Mesodermal cell (in vitro differentiated cells): ENCODE measurements around the gene LPAR3.

Source experiments
- H3K27ac ChIP-seq: 2 replicates; pipeline ENCODE4 v1.7.0; 2013; ENCODE audit warnings: mild to moderate bottlenecking, low read depth, low read length, moderate library complexity; ENCODE audit not compliant: severe bottlenecking
- H3K36me3 ChIP-seq: 2 replicates; pipeline ENCODE4 v1.7.1; 2013; ENCODE audit warnings: mild to moderate bottlenecking, low read length, moderate library complexity; ENCODE audit not compliant: control insufficient read depth, insufficient read depth
- H3K4me1 ChIP-seq: one replicate; pipeline ENCODE4 v1.7.1; 2013; ENCODE audit warnings: mild to moderate bottlenecking, low read length; ENCODE audit not compliant: insufficient read depth, control insufficient read depth, poor library complexity, severe bottlenecking
- H3K4me3 ChIP-seq: 2 replicates; pipeline ENCODE4 v1.7.0; 2013; ENCODE audit warnings: low read length, control low read depth, mild to moderate bottlenecking; ENCODE audit not compliant: insufficient read depth, poor library complexity, severe bottlenecking; ENCODE audit errors: extremely low read depth
- H3K9me3 ChIP-seq: 2 replicates; pipeline ENCODE4 v1.7.1; 2013; ENCODE audit warnings: mild to moderate bottlenecking, low read length, moderate library complexity; ENCODE audit not compliant: control insufficient read depth
- WGBS, 2 experiments: methylation state at CpG; one replicate each; pipeline ENCODE4 v1.1.5; 2013; ENCODE audit warnings: missing lambda C conversion rate in 2 of 2; ENCODE audit not compliant: insufficient coverage in 2 of 2; 5-methylcytosine and 5-hydroxymethylcytosine counted together

The LPAR3 gene

GRCh38 chr1:84876353-84876752 lies 16.7 kb downstream of the LPAR3 start:
- H3K4me3 ChIP-seq = no peak overlapping the region
- peaks cover 3% of the 10 kb centered on the region for H3K4me1 ChIP-seq
- H3K36me3 ChIP-seq = no peaks in the 10 kb centered on the region
- H3K9me3 ChIP-seq = no peaks in the 10 kb centered on the region
- whole genome bisulfite sequencing, 2 experiments = 71 to 90% methylated on average over 2 of the region's 5 CpGs
- no peak overlapping the region for H3K27ac ChIP-seq

- Histone ChIP-seq H3K9me3 (no peaks in the 10 kb centered on the region), H3K4me1 (no peaks in the 10 kb centered on the region), H3K4me3 (no peak overlapping the region), H3K36me3 (no peaks in the 10 kb centered on the region), H3K27ac (no peak overlapping the region)
- 80% methylated on average over 1 of the region's 2 CpGs; no CpG with 5 or more reads in 1 of the 2 experiments for WGBS, 2 experiments
Observed at GRCh38 chr1:84873366-84873765, 19.6 kb downstream of the LPAR3 start.

GRCh38 chr1:84872696-84873355 lies 20.2 kb downstream of the LPAR3 start:
- WGBS, 2 experiments = 100% methylated on average over 3 to 4 of the region's 9 CpGs
- H3K4me3 ChIP-seq = no peak overlapping the region
- H3K9me3 ChIP-seq = no peaks in the 10 kb centered on the region
- no peaks in the 10 kb centered on the region for H3K4me1 ChIP-seq
- no peaks in the 10 kb centered on the region for H3K36me3 ChIP-seq
- no peak overlapping the region for H3K27ac ChIP-seq

GRCh38 chr1:84871181-84871580 lies 21.8 kb downstream of the LPAR3 start:
- Histone ChIP-seq H3K36me3 (no peaks in the 10 kb centered on the region), H3K27ac (no peak overlapping the region), H3K4me3 (no peak overlapping the region), H3K9me3 (no peaks in the 10 kb centered on the region), H3K4me1 (no peaks in the 10 kb centered on the region)

- H3K4me3 ChIP-seq = no peak overlapping the region
- no peak overlapping the region for H3K27ac ChIP-seq
- 57% methylated on average over 1 of the region's 2 CpGs; no CpG with 5 or more reads in 1 of the 2 experiments for WGBS, 2 experiments
- no peaks in the 10 kb centered on the region for H3K4me1 ChIP-seq
- no peaks in the 10 kb centered on the region for H3K36me3 ChIP-seq
- no peaks in the 10 kb centered on the region for H3K9me3 ChIP-seq
Observed at GRCh38 chr1:84870591-84870990, 22.4 kb downstream of the LPAR3 start.

GRCh38 chr1:84869720-84870119 lies 23.3 kb downstream of the LPAR3 start:
- Histone ChIP-seq H3K27ac (no peak overlapping the region), H3K9me3 (no peaks in the 10 kb centered on the region), H3K4me3 (no peak overlapping the region), H3K36me3 (no peaks in the 10 kb centered on the region), H3K4me1 (no peaks in the 10 kb centered on the region)
- WGBS, 2 experiments = 100% methylated on average over 1 of the region's 1 CpG; no CpG with 5 or more reads in 1 of the 2 experiments

GRCh38 chr1:84862810-84863251 lies 30.2 kb downstream of the LPAR3 start:
- H3K4me1 ChIP-seq = no peaks in the 10 kb centered on the region
- 74 to 94% methylated on average over 2 to 4 of the region's 5 CpGs for WGBS, 2 experiments

GRCh38 chr1:84861988-84862644 lies 30.9 kb downstream of the LPAR3 start:
- WGBS, 2 experiments = 90 to 93% methylated on average over 5 of the region's 6 CpGs
- H3K4me3 ChIP-seq = no peak overlapping the region
- H3K9me3 ChIP-seq = no peaks in the 10 kb centered on the region
- no peaks in the 10 kb centered on the region for H3K36me3 ChIP-seq
- H3K4me1 ChIP-seq = no peaks in the 10 kb centered on the region
- no peak overlapping the region for H3K27ac ChIP-seq

More at GRCh38 chr1:84862810-84863251, 30.2 kb downstream of the LPAR3 start:
- Histone ChIP-seq H3K27ac (no peak overlapping the region), H3K36me3 (no peaks in the 10 kb centered on the region), H3K9me3 (no peaks in the 10 kb centered on the region), H3K4me3 (no peak overlapping the region)

GRCh38 chr1:84861516-84861915 lies 31.5 kb downstream of the LPAR3 start:
- Histone ChIP-seq H3K9me3 (no peaks in the 10 kb centered on the region), H3K4me1 (no peaks in the 10 kb centered on the region), H3K4me3 (no peak overlapping the region), H3K27ac (no peak overlapping the region), H3K36me3 (no peaks in the 10 kb centered on the region)
- 62 to 83% methylated on average over 1 of the region's 1 CpG for WGBS, 2 experiments

- WGBS, 2 experiments = 85 to 88% methylated on average over 3 to 4 of the region's 4 CpGs
- Histone ChIP-seq H3K4me3 (no peak overlapping the region), H3K36me3 (no peaks in the 10 kb centered on the region)
Observed at GRCh38 chr1:84859866-84860265, 33.1 kb downstream of the LPAR3 start.

GRCh38 chr1:84857906-84858305 lies 35.1 kb downstream of the LPAR3 start:
- Histone ChIP-seq H3K36me3 (no peaks in the 10 kb centered on the region), H3K27ac (no peak overlapping the region), H3K4me3 (no peak overlapping the region), H3K4me1 (peaks cover 13% of the 10 kb centered on the region), H3K9me3 (no peaks in the 10 kb centered on the region)
- WGBS, 2 experiments = 98 to 100% methylated on average over 1 to 5 of the region's 8 CpGs

More at GRCh38 chr1:84859866-84860265, 33.1 kb downstream of the LPAR3 start:
- Histone ChIP-seq H3K4me1 (peaks cover 6% of the 10 kb centered on the region), H3K9me3 (no peaks in the 10 kb centered on the region), H3K27ac (no peak overlapping the region)
